Epithelial cell of proximal tubule (primary cell): ENCODE data around the gene GRAMD2B. TPM values are rescaled to one million over a fixed set of nuclear protein-coding genes. Genes with fewer than 3 reads are reported as not detected.
"Not testable (repeated sequence)": the region's sequence is repeated elsewhere in the genome, so short reads cannot be mapped to it uniquely, and the experiment has no call there.

Experiments used
- DNase-seq: peaks from one replicate; pipeline ENCODE4 v3.0.0-alpha.2; 2011; ENCODE audit warnings: low read depth
- H3K4me3 ChIP-seq: 2 replicates; pipeline ENCODE4 v1.5.1; 2011; ENCODE audit warnings: low read depth, mild to moderate bottlenecking, low read length
- total RNA-seq: library from RNA; depleted of rRNA; stranded (reverse); fragments of >200 nt; gene quantifications from 2 replicates; pipeline ENCODE4 v1.2.3, GENCODE V29; 2015
- TF ChIP-seq, protein P1 (sequence below): conservative IDR thresholded peaks from 2 replicates; pipeline ENCODE4 v1.5.1; 2012; ENCODE audit warnings: low read depth, mild to moderate bottlenecking, low read length

GRAMD2B gene
- total RNA-seq, 1 donor from 2014 or later = 43.2 TPM

DNA sequence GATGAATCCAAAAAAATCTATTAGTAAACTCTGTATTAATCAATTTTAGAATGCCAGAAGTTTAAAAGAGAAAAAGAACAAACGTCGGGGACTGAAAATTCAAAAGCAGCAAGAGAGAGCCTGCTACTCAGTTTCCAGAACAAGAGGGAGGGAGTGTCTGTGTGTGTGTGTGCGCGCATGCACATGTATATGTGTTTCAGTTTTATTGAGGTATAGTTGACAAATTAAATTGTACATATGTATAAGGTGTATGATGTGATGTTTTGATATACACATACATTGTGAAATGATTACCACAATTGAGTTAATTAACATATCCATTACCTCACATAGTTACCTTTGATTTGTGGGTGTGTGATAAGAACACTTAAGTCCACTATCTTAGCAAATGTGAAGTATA is 27.6 kb upstream of the GRAMD2B start:
- no peak for DNase-seq
- no peak overlapping the region for H3K4me3 ChIP-seq
- TF ChIP-seq, protein P1, sequence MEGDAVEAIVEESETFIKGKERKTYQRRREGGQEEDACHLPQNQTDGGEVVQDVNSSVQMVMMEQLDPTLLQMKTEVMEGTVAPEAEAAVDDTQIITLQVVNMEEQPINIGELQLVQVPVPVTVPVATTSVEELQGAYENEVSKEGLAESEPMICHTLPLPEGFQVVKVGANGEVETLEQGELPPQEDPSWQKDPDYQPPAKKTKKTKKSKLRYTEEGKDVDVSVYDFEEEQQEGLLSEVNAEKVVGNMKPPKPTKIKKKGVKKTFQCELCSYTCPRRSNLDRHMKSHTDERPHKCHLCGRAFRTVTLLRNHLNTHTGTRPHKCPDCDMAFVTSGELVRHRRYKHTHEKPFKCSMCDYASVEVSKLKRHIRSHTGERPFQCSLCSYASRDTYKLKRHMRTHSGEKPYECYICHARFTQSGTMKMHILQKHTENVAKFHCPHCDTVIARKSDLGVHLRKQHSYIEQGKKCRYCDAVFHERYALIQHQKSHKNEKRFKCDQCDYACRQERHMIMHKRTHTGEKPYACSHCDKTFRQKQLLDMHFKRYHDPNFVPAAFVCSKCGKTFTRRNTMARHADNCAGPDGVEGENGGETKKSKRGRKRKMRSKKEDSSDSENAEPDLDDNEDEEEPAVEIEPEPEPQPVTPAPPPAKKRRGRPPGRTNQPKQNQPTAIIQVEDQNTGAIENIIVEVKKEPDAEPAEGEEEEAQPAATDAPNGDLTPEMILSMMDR = no peak

DNA sequence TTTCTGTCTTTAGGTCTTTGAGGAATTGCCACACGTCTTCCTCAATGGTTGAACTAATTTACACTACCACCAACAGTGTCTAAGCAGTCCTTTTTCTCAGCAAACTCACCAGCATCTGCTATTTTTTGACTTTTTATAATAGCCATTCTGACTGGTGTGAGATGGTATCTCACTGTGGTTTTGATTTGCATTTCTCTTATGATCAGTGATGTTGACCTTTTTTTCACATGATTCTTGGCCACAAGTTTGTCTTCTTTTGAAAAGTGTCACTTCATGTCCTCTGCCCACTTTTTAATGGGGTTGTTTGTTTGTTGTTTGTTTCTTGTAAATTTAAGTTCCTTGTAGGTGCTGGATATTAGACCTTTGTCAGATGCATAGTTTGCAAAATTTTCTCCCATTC is 26.5 kb upstream of the GRAMD2B start:
- not testable (repeated sequence) for H3K4me3 ChIP-seq, DNase-seq

GRCh38 chr5:126398791-126399190 is 24.4 kb upstream of the GRAMD2B start:
- TF ChIP-seq, protein P1 = no peak
- no peak for DNase-seq
- H3K4me3 ChIP-seq = no peak overlapping the region

- DNase-seq = no peak
- H3K4me3 ChIP-seq = no peak overlapping the region
- TF ChIP-seq, protein P1 = no peak
Measured at GRCh38 chr5:126400621-126401251, 22.5 kb upstream of the GRAMD2B start.

DNA sequence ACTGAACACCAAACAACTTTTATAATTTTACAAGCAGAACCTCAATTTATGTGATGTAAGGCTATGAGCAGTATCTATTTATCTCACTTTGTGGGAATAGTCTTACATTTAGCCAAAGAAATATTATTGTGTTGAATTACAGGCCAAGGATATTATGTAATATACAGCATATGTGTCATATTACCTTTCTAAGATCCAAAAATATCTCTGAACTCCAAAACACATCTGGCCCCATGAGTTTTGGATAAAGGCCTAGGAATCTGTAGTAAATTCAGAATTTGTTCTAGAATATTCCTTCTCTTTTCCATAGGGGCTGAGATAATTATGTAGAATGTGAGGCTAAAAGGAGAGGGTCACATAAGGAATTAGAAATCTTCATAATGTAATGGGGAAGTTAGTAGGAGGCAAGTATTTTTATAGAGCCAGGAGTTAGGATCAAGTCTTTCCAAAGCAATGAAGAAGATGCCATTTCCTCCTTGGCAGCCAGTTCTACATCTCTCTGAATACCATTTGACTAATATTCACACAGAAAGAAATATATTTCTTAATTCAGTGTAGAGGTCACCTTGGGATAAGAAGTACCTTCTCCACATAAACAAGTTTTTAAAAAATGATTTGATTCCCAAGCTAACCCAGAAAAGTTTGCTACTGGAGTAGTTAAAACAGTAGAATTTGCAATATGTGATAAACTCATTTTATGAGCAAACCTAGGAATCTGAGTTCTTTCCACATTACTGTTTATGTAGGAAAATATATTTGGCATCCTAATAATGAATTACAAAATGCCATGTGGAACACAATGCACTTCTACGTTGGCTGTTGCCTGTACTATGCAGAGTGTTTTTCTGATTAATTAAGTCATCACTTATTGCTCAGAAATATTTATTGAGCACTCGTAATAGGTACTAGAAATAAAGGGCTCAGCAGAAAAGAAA is 20.3 kb upstream of the GRAMD2B start:
- TF ChIP-seq, protein P1 = no peak
- no peak overlapping the region for H3K4me3 ChIP-seq
- DNase-seq = no peak

GRCh38 chr5:126403876-126404275 is 19.3 kb upstream of the GRAMD2B start:
- H3K4me3 ChIP-seq = no peak overlapping the region
- no peak for DNase-seq
- TF ChIP-seq, protein P1 = no peak

GRCh38 chr5:126410623-126411022 is 12.6 kb upstream of the GRAMD2B start:
- DNase-seq = no peak
- no peak overlapping the region for H3K4me3 ChIP-seq
- TF ChIP-seq, protein P1 = no peak
